ENCODE data around the gene H1-8. TPM values are rescaled to one million over a fixed set of nuclear protein-coding genes. Genes with fewer than 3 reads are reported as not detected.
A peak's percentile ranks its signal among the peaks of the same experiment; 100 is the strongest.

H1-8 gene
- total RNA-seq, 1 experiment from 2014 or later = not detected

GRCh38 chr3:129573493-129573892, 30.5 kb downstream of the H1-8 start:
- H3K27me3 Mint-ChIP-seq (ENCODE audit: low read depth) = no peaks in the 10 kb centered on the region
- no peak overlapping the region for H2AK5ac ChIP-seq (ENCODE audit: insufficient read length, low read length)
- no peak for DNase-seq
- no peak overlapping the region for H3K27ac ChIP-seq (ENCODE audit: insufficient read length, low read depth, low read length)
- no peak overlapping the region for H3K56ac ChIP-seq (ENCODE audit: insufficient read length, low read depth, low read length)
- no peak overlapping the region for H2BK20ac ChIP-seq (ENCODE audit: low read depth, low read length, poor library complexity, severe bottlenecking)
- no peak overlapping the region for H3K4me3 Mint-ChIP-seq
- no peak overlapping the region for H3K4me2 ChIP-seq (ENCODE audit: insufficient read depth, insufficient read length, low read length)
- no peak overlapping the region for H2BK15ac ChIP-seq (ENCODE audit: low read depth, low read length)
- H3K9me3 Mint-ChIP-seq = no peaks in the 10 kb centered on the region
- no peaks in the 10 kb centered on the region for H3K27me3 ChIP-seq (ENCODE audit: insufficient read depth, low read length)
- peaks cover 0 to 4% (median 2%) of the 10 kb centered on the region in 3 experiments; a peak in 1 of 7 replicates for H3K36me3 Mint-ChIP-seq (ENCODE audit: insufficient read depth in 1 of 3, low read depth in 3 of 3)
- no peak overlapping the region for H3K9ac ChIP-seq (ENCODE audit: extremely low read depth, insufficient read length, low read length)
- H3K27ac Mint-ChIP-seq = peak overlapping the region; percentile 73 to 92 (median 90); a peak in 5 of 7 replicates
- no peak overlapping the region for H3K23ac ChIP-seq (ENCODE audit: insufficient read length, low read depth, low read length)
- H3K79me2 ChIP-seq (ENCODE audit: insufficient read depth, low read length) = no peaks in the 10 kb centered on the region
- no peak overlapping the region for H4K8ac ChIP-seq (replicated peaks; ENCODE audit: insufficient read length, low read depth, low read length)
- H3K79me1 ChIP-seq (ENCODE audit: insufficient read depth, low read depth, low read length, poor library complexity, severe bottlenecking) = no peaks in the 10 kb centered on the region
- H3K4me1 Mint-ChIP-seq = peaks cover 17 to 20% of the 10 kb centered on the region in 2 experiments
- H3K18ac ChIP-seq (ENCODE audit: insufficient read length, low read depth, low read length) = no peak overlapping the region
- H3K23me2 ChIP-seq (ENCODE audit: insufficient read length, low read depth, low read length, poor library complexity, severe bottlenecking) = no peaks in the 10 kb centered on the region
- TF ChIP-seq CTCF (conservative IDR thresholded peaks at IDR 0.05) = no peak
- no peak overlapping the region for H2AFZ ChIP-seq (ENCODE audit: low read length)
- H3K14ac ChIP-seq (ENCODE audit: insufficient read depth, low read length) = peak overlapping the region; percentile 2; the same call in 1 of the 2 replicates
- no peak overlapping the region for H4K5ac ChIP-seq (ENCODE audit: insufficient read length, low read depth, low read length)
- H3T11ph ChIP-seq (ENCODE audit: low read length) = no peak overlapping the region
- no peak overlapping the region for H2BK12ac ChIP-seq (ENCODE audit: insufficient read length, low read depth, low read length)
- H4K20me1 ChIP-seq (ENCODE audit: control insufficient read depth, insufficient read depth, insufficient read length) = no peaks in the 10 kb centered on the region
- H3K4ac ChIP-seq (ENCODE audit: low read depth, low read length) = no peak overlapping the region
- H3K4me1 ChIP-seq (ENCODE audit: insufficient read depth, low read length) = no peaks in the 10 kb centered on the region
- H4K91ac ChIP-seq (ENCODE audit: insufficient read length, low read depth, low read length) = no peak overlapping the region
- H2BK120ac ChIP-seq (ENCODE audit: low read depth, low read length, poor library complexity, severe bottlenecking) = no peak overlapping the region
- no peaks in the 10 kb centered on the region for H3K9me3 ChIP-seq (ENCODE audit: control insufficient read depth, low read depth, low read length)
- no CpG with 5 or more reads among the region's 14 CpGs for WGBS (ENCODE audit: extremely low coverage, insufficient read length, low lambda C conversion rate)
- no peak overlapping the region for H2BK5ac ChIP-seq (ENCODE audit: insufficient read length, low read length)

Data from H9 (cell line).